ENCODE data around the gene SLC35E3. TPM values are rescaled to one million over a fixed set of nuclear protein-coding genes. Genes with fewer than 3 reads are reported as not detected.

SLC35E3 gene
- polyA plus RNA-seq, 1 experiment = 9.2 TPM

DNA sequence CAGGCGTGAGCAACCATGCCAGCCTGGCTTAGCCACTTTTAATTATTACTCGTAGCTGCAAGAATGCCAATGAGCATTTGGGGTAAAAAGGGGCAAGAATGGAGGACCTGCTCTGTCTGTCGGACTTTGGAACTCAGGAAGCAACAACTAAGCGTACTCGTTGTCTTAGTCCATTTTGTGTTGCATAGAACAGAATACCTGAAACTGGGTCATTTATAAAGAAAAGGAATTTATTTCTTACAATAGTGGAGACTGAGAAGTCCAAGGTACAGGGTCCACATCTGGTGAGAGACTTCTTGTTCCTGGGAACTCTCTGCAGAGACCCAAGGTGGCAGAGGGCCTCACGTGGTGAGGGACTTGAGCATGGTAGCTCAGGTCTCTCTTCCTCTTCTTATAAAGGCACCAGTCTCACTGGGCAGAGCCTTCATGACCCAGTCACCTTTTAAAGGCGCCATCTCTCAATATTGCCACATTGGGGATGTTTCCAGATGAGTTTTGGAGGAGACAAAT lies 29.2 kb downstream of the SLC35E3 start:
- Histone ChIP-seq H3K9me3 (ENCODE audit: control insufficient read depth, insufficient read depth, low read length) (no peaks in the 10 kb centered on the region), H3K4me3 (ENCODE audit: low read depth, low read length) (no peak overlapping the region), H3K27me3 (ENCODE audit: control insufficient read depth, insufficient read depth, low read length) (no peaks in the 10 kb centered on the region), H3K27ac (ENCODE audit: low read depth, low read length) (no peak overlapping the region)
- TF ChIP-seq, protein P1, sequence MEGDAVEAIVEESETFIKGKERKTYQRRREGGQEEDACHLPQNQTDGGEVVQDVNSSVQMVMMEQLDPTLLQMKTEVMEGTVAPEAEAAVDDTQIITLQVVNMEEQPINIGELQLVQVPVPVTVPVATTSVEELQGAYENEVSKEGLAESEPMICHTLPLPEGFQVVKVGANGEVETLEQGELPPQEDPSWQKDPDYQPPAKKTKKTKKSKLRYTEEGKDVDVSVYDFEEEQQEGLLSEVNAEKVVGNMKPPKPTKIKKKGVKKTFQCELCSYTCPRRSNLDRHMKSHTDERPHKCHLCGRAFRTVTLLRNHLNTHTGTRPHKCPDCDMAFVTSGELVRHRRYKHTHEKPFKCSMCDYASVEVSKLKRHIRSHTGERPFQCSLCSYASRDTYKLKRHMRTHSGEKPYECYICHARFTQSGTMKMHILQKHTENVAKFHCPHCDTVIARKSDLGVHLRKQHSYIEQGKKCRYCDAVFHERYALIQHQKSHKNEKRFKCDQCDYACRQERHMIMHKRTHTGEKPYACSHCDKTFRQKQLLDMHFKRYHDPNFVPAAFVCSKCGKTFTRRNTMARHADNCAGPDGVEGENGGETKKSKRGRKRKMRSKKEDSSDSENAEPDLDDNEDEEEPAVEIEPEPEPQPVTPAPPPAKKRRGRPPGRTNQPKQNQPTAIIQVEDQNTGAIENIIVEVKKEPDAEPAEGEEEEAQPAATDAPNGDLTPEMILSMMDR (IDR thresholded peaks at IDR 0.05; ENCODE audit: low read depth, low read length) = no peak
- ChIA-PET POLR2A (no interaction called here), CTCF (no interaction called here)
- DNase-seq (ENCODE audit: low read depth, low spot score) = no peak

DNA sequence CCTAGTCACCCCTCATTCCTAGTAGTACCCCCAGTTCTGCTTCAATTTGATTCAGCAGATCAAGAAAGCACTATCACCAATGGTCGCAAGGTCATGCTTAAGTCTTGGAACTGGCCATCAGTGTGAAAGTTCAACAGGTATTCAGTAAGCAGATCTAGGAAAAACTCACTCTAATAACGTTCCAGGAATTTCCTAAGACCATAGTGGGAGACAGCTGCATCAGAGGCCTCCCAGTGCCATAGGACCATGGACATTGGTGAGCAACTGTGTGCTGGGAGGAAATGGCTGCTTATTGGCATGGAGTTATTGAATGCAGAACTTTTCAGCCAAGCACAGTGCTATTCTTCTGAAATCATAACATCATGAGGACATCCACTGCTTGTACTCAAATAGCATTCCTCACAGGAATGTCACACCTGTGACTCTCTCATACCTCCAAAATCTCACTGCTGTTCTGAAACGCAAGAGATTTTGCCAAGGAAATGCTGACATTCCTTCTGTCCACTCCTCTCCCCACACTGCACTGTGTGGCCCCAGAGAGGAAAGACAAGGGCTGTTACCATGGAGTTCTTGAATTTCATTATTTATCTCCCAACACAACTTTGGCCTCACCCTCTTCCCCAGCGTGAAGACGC lies 31.1 kb downstream of the SLC35E3 start:
- TF ChIP-seq, protein P1 (IDR thresholded peaks at IDR 0.05; ENCODE audit: low read depth, low read length) = no peak
- no peak for DNase-seq (ENCODE audit: low read depth, low spot score)
- POLR2A ChIA-PET = no interaction called here
- Histone ChIP-seq H3K27me3 (ENCODE audit: control insufficient read depth, insufficient read depth, low read length) (no peaks in the 10 kb centered on the region), H3K9me3 (ENCODE audit: control insufficient read depth, insufficient read depth, low read length) (no peaks in the 10 kb centered on the region), H3K4me3 (ENCODE audit: low read depth, low read length) (no peak overlapping the region), H3K27ac (ENCODE audit: low read depth, low read length) (no peak overlapping the region)
- CTCF ChIA-PET = no interaction called here

DNA sequence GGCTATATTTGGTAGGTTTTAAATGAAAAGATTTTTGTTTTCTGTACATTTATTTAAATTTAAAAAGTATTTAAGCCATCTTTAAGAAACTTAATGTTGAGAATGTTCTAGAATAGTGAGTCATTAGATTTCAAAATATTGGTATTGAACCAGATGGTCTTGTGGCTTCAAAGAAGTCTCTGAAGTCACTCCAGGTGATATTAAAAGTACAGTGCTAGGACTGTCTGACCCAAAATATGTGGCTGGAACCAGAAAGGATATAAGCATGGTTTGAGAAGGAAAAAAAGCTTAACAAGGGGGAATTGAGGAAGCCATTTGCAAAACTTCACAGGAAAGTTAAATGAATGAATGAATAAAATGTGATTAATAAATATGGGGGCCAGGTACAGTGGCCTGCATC lies 33.3 kb downstream of the SLC35E3 start:
- DNase-seq (ENCODE audit: low read depth, low spot score) = no peak
- Histone ChIP-seq H3K27ac (ENCODE audit: low read depth, low read length) (no peak overlapping the region), H3K27me3 (ENCODE audit: control insufficient read depth, insufficient read depth, low read length) (no peaks in the 10 kb centered on the region), H3K4me3 (ENCODE audit: low read depth, low read length) (no peak overlapping the region), H3K9me3 (ENCODE audit: control insufficient read depth, insufficient read depth, low read length) (no peaks in the 10 kb centered on the region)
- CTCF ChIA-PET = no interaction called here
- POLR2A ChIA-PET = no interaction called here
- TF ChIP-seq, protein P1 (IDR thresholded peaks at IDR 0.05; ENCODE audit: low read depth, low read length) = no peak

DNA sequence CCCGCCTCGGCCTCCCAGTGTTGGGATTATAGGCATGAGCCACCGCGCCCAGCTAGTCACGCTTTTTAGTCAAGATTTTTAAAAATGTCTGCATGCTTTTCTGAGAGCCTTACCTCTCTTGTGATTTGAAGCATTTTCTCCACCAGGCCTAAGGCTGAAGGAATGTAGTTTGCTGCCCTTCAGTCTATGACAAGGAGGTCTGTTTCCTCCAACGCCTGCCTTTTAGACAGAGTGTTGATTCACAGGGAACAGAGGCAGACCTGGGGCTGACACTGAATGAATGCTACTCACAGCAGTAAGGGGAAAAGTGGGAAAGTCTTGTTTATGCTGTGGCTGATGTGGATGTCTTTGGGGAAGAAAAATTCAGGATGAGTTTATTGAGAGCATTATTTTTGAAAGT lies 34.8 kb downstream of the SLC35E3 start:
- no peaks in the 10 kb centered on the region for H3K9me3 ChIP-seq (ENCODE audit: control insufficient read depth, insufficient read depth, low read length)
- no peak for DNase-seq (ENCODE audit: low read depth, low spot score)
- ChIA-PET CTCF (interaction anchor here (0.7 kb wide), 1 partner anchor 33 kb away, joined by 3 read pairs; no protein-coding TSS in a partner anchor), POLR2A (no interaction called here)
- no peak overlapping the region for H3K27ac ChIP-seq (ENCODE audit: low read depth, low read length)
- no peaks in the 10 kb centered on the region for H3K27me3 ChIP-seq (ENCODE audit: control insufficient read depth, insufficient read depth, low read length)
- TF ChIP-seq, protein P1 (IDR thresholded peaks at IDR 0.05; ENCODE audit: low read depth, low read length) = no peak
- no peak overlapping the region for H3K4me3 ChIP-seq (ENCODE audit: low read depth, low read length)

GRCh38 chr12:68781728-68782127 lies 35.8 kb downstream of the SLC35E3 start:
- TF ChIP-seq, protein P1 (IDR thresholded peaks at IDR 0.05; ENCODE audit: low read depth, low read length) = no peak
- H3K27me3 ChIP-seq (ENCODE audit: control insufficient read depth, insufficient read depth, low read length) = no peaks in the 10 kb centered on the region
- H3K27ac ChIP-seq (ENCODE audit: low read depth, low read length) = no peak overlapping the region
- no peaks in the 10 kb centered on the region for H3K9me3 ChIP-seq (ENCODE audit: control insufficient read depth, insufficient read depth, low read length)
- no peak overlapping the region for H3K4me3 ChIP-seq (ENCODE audit: low read depth, low read length)
- CTCF ChIA-PET = interaction anchor here (0.9 kb wide), 1 partner anchor 8 kb away, joined by 3 read pairs; no protein-coding TSS in a partner anchor
- no peak for DNase-seq (ENCODE audit: low read depth, low spot score)
- POLR2A ChIA-PET = no interaction called here
